GM03348 (cell line): ENCODE results near the gene LCN6.
"Not testable (repeated sequence)": the region's sequence is repeated elsewhere in the genome, so short reads cannot be mapped to it uniquely, and the experiment has no call there.

Experiments
- DNase-seq: peaks from one replicate; pipeline ENCODE4 v3.0.0; 2012; ENCODE audit warnings: low spot score

Gene LCN6

GRCh38 chr9:136724772-136725171 lies 23.6 kb downstream of the LCN6 start:
- no peak for DNase-seq

DNA sequence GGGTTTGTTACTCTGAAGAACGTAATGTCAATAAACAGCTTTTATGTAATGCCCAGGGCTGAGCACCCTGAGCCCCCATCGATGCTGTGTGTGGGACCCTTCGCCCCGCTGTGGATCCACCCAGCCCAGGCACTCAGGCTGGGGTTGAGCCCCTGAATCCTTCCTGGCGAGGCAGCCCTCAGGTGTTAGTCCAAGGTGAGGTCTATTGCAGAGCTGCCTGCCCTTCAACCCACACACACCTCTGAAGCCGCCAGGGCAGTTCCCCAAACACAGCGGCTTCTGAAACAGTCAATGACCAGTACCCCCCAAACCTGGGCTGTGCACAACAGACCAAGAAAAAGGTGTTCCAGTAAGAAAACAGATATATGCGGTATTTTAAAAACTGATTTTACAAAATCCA lies 24.3 kb downstream of the LCN6 start:
- DNase-seq, result no peak

DNA sequence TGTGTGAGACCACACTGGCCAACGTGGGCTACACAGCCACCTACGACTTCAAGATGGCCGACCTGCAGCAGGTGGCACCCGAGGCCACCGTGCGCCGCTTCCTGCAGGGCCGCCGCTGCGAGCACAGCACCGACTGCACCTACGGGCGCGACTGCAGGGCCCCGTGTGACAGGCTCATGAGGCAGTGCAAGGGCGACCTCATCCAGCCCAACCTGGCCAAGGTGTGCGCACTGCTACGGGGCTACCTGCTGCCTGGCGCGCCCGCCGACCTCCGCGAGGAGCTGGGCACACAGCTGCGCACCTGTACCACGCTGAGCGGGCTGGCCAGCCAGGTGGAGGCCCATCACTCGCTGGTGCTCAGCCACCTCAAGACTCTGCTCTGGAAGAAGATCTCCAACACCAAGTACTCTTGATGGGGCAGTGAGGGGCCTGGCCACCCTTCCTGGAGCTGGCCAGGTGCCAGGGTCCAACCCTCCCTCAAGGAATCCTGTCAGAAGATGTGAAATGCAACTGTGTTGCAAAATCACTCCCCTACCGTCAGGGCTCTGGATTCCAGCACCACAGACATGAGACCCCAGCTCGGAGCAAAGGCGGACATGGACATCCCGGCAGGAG lies 24.9 kb downstream of the LCN6 start:
- no peak for DNase-seq

- no peak for DNase-seq
These were observed 25.4 kb downstream of the LCN6 start for GRCh38 chr9:136722969-136723356.

- DNase-seq, result no peak
These were observed 26.0 kb downstream of the LCN6 start for GRCh38 chr9:136722093-136722968.

DNA sequence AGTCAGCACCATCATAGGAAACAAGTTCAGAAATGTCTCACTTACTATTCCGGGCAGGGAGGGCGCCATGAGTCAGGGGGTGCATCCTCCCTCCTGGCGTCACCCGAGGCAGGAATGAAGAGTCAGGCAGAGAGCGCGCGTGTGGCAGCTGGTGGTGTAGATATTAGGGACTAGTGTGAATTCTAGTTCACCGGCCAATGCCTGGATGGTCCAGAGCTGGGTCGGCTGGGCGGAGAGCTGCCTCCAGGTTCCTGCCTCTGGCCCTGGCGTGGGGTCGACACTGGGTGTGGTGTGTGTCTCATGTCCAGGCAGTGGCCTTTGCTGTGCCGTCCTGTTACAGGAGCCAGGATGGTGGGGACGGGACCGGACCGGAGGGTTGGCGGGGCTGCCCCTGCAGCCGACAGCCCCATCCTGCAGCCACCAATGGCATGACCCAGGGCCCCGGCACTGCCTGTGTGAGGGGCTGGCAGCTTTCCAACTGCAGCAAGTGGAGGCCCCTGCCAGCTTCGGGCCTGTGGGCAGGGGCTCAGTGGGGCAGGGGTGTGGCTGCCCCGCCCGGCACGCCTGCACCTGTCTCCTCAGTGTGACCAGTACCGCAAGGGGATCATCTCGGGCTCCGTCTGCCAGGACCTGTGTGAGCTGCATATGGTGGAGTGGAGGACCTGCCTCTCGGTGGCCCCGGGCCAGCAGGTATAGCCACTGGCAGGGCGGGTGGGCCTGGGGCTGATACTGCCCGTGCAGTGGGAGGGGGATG lies 26.8 kb downstream of the LCN6 start:
- DNase-seq, result peak; percentile 72

- DNase-seq, result no peak
These were observed 27.4 kb downstream of the LCN6 start for GRCh38 chr9:136720898-136721338.

- DNase-seq, result no peak
These were observed 28.0 kb downstream of the LCN6 start for GRCh38 chr9:136720251-136720897.

- DNase-seq, result no peak
These were observed 29.0 kb downstream of the LCN6 start for GRCh38 chr9:136719195-136719880.

GRCh38 chr9:136718345-136719194 lies 29.8 kb downstream of the LCN6 start:
- no peak for DNase-seq

DNA sequence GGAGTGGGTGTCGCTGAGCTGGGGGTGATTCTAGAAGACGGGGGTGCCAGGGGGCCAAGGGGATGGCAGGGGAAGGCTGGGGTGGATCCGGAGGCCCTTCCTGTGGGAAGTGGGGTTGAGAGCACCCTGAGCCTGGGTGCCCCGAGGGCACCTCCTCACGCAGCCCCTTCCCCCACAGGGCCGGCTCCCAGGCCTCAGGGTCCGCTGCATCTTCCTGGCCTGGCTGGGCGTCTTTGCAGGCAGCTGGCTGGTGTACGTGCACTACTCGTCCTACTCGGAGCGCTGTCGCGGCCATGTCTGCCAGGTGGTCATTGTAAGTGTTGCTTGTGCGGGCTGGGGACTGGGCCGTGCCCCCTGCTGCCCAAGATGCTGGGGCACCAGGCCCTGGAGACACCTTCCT lies 30.9 kb downstream of the LCN6 start:
- DNase-seq, result no peak

DNA sequence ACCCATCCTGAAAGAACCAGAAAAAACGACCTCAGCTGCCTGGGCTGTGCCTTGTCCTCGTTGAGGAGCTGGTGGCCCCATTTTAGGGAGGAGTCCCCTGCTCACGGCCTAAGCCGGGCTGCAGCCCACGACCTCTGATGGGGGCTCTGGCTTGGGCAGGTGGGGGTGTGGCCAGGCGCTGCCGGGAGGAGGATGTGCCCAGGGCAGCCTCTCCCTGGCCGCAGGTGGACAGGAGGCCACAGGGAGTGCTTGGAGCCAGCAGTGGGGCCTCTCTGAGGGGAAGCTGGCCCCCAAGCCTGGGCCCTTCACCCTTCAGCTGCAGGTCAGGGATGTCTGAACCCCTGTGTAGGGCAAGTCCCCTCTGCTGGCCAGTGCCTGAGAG lies 33.4 kb downstream of the LCN6 start:
- DNase-seq, result no peak

GRCh38 chr9:136714096-136714892 lies 34.0 kb downstream of the LCN6 start:
- no peak for DNase-seq

DNA sequence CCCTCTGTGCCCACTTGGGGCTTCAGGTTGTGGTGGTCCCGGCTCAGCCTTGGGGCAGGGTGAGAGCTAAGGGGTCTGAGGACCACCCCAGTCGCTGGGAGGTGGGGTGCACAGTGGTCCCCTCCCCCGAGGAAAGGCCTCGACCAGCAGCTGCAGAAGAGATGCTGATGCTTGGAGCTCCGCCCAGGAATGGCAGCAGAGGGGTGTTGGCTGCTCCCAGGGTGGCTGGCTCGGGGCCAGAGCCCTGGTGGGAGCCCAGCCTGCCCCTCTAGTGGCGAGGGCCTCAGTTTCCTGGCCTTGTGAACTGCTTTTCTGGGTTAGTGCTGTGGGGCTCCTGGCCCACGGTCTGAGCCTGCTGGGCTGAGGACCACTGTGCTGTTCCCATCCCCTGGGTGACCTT lies 34.8 kb downstream of the LCN6 start:
- DNase-seq, result no peak

GRCh38 chr9:136712690-136713544 lies 35.4 kb downstream of the LCN6 start:
- DNase-seq, result no peak

DNA sequence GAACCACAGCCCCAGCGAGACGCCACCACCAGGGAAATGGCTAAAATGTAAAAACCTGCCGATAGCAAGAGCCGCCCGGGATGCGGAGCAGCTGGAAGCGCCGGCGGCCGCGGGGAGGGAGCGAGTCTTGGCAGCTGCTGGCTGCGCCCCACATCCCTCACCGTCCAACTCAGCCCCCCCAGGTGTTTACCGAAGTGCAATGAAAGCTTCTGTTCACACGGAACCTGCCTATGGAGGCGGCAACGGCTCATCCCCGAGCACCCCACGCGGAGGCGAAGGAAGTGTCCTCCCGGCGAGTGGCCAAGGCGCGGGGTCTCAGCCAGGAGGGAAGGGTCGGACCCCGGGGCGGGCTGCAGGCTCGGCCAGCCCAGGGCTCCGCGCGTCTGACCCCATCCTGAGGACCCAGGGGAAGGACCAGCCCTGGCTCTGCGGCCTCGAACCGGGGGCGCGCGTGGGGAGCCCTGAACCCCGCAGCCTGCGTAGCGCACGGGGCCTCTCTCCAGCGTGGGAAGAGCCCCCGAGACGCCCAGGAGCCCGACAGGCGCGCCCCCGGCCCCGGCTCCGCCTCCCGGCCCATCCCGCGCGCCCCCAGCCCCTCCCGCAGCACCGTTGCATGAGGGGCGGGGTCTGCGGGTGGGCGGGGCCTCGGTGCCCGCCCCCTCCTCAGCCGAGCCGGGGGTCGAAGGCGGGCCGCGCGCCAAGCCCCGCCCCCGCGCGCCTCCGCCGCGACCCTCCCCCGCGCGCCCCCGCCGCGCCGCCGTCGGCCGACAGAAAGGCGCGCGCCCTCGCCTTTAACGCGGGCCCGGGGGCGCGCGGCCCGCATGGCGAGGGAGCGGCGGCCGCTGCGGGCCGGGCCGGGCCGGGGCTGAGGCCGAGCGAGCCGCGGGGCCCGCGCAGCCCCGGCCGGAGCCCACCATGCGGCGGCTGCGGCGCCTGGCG lies 36.3 kb downstream of the LCN6 start, which contains the start of gene DIPK1B:
DIPK1B (plus strand) TSS at position 822 of the 939 bp plus-strand sequence; CDS start at position 916, 94 bp downstream.
- DNase-seq, result no peak

DNA sequence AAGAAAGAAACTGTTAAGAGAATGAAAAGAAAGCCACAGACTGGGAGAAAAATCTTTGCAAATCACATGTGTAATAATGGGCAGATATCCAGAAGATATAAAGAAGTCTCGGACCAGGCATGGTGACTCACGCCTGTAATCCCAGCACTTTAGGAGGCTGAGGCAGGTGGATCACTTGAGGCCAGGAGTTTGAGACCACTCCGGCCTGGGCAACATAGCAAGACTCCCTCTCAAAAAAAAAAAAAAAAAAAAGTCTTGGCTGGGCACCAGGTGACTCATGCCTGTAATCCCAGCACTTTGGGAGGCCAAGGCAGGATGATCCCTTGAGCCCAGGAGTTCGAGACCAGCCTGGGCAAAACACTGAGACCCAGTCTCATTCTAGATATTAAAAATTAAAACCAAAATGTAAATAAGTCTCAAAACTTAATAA lies 37.1 kb downstream of the LCN6 start:
- DNase-seq, result not testable (repeated sequence)

- no peak for DNase-seq
These were observed 37.8 kb downstream of the LCN6 start for GRCh38 chr9:136710543-136710942.
